ENCODE results near the gene ODF4.

DNA sequence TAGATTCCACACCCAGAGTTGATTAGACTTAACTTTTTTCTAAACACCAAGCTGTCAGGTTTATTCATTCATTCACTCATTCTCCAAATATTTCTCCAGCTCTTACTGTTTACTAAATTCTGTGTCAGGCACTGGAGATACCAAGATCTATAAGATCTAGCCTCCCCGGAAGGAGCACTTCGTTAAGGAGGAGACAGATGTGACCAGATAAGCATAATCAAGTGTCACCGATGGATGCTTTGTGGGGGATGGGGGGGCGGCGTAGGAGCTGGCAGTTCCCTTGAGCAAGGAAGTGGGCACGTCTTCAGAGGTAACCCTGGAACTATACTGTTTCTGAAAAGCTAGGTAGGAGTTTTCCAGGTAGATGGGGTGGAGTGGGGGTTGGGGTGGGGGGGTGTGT is 47.2 kb downstream of the ODF4 start:
- TF ChIP-seq POLR2A (IDR thresholded peaks at IDR 0.05) (no peak), CTCF (IDR thresholded peaks at IDR 0.05) (no peak)
